GM12875 (cell line): ENCODE measurements around the gene FLG2.

Source experiments
- H3K4me3 ChIP-seq: one replicate; pipeline ENCODE4 v1.5.1; 2011; ENCODE audit warnings: low read depth, low read length, control low read depth
- TF ChIP-seq, protein P1 (sequence below): IDR thresholded peaks from 2 replicates; pipeline ENCODE4 v1.5.1; 2011; ENCODE audit warnings: low read depth, mild to moderate bottlenecking, control low read depth, inconsistent platforms, low read length, moderate library complexity, borderline replicate concordance; ENCODE audit not compliant: insufficient read depth

FLG2 gene

DNA sequence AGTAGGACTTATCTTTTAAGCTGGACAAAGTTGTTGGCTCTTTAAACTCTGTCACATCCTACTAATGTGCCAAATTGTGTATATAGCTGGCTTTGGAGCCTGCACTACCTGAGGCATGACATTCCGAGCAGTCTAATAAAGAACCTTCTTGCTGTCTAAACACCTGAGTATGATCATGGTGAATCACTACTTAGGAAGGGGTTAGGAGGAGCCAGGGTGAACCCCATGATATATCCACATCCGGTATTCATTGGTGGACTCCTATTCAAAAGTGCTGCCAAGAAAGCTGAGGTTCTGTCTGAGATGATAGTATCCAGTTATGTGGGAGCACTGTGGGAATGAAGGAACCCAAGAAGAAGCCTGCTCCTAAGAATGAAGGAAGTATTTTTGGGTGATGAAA, 27.1 kb upstream of the FLG2 start:
- TF ChIP-seq, protein P1, sequence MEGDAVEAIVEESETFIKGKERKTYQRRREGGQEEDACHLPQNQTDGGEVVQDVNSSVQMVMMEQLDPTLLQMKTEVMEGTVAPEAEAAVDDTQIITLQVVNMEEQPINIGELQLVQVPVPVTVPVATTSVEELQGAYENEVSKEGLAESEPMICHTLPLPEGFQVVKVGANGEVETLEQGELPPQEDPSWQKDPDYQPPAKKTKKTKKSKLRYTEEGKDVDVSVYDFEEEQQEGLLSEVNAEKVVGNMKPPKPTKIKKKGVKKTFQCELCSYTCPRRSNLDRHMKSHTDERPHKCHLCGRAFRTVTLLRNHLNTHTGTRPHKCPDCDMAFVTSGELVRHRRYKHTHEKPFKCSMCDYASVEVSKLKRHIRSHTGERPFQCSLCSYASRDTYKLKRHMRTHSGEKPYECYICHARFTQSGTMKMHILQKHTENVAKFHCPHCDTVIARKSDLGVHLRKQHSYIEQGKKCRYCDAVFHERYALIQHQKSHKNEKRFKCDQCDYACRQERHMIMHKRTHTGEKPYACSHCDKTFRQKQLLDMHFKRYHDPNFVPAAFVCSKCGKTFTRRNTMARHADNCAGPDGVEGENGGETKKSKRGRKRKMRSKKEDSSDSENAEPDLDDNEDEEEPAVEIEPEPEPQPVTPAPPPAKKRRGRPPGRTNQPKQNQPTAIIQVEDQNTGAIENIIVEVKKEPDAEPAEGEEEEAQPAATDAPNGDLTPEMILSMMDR, result no peak
- no peak overlapping the region for H3K4me3 ChIP-seq

DNA sequence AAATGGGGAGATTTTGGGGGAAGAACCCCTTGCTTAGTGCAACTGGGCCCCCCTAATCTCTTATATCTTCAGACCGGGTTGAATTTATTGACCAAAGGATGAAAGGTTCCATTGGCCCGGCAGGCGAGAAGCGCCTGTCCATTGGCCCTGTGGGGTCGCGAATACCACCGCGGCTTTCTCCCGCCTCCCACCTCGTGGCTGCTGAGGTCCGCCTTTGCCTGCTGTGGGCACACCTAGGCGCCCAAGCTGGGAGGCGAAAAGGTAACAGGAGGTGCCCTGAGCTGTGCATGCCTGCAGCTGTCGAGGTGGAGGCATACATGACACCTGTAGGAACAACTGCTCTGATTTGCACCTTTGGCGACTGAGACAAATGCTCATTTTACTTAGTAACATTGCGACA, 21.1 kb upstream of the FLG2 start:
- no peak overlapping the region for H3K4me3 ChIP-seq
- TF ChIP-seq, protein P1, result no peak

- TF ChIP-seq, protein P1, result no peak
- H3K4me3 ChIP-seq, result no peak overlapping the region
These were observed 14.6 kb upstream of the FLG2 start for GRCh38 chr1:152374451-152374850.

- no peak overlapping the region for H3K4me3 ChIP-seq
- TF ChIP-seq, protein P1, result no peak
These were observed 12.9 kb upstream of the FLG2 start for GRCh38 chr1:152372672-152373071.

DNA sequence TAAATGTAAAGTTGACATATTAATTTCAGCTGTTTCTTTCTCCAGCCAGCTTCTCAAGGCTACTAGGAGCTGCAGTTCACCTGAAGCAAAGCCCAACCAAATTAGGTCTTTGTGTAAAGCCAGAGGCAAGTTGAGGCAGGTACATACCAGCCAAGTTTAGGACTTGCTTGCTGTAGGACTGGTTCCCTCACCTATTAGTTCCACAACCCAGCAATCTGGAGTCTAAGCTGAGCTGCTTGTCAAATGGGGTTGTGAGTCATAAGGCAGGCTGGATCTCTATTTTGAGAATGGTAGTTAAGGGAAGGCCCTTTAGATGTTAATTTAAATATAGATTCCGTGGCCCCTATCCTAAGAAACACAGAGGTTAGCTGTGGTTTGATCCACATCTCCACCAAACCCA, 7.6 kb upstream of the FLG2 start:
- H3K4me3 ChIP-seq, result no peak overlapping the region
- TF ChIP-seq, protein P1, result no peak

- no peak overlapping the region for H3K4me3 ChIP-seq
- TF ChIP-seq, protein P1, result no peak
These were observed 3.1 kb downstream of the FLG2 start for GRCh38 chr1:152356736-152357135.

GRCh38 chr1:152349611-152350010, 10.2 kb downstream of the FLG2 start:
- TF ChIP-seq, protein P1, result no peak

More at GRCh38 chr1:152349611-152350010, 10.2 kb downstream of the FLG2 start:
- H3K4me3 ChIP-seq, result no peak overlapping the region
